Peyer's patch (tissue), 4 donors: ENCODE measurements around the gene AGBL5.
"Not testable (repeated sequence)": the region's sequence is repeated elsewhere in the genome, so short reads cannot be mapped to it uniquely, and the experiment has no call there.

Experiments
- CTCF ChIP-seq, 6 experiments: fragments of 450-650 bp in 4 of 6; fragments of 200-600 bp in 2 of 6; sonication (generic) in 1 of 6; IDR thresholded peaks; one replicate each; pipeline ENCODE4 v1.5.1; 2017 to 2019; ENCODE audit warnings: antibody characterized with exemption in 6 of 6, mild to moderate bottlenecking in 3 of 6, moderate library complexity in 1 of 6
- POLR2A ChIP-seq, 2 donors: fragments of 450-650 bp; IDR thresholded peaks; one replicate each; pipeline ENCODE4 v1.5.1; 2017; ENCODE audit warnings: antibody characterized with exemption in 2 of 2, mild to moderate bottlenecking in 2 of 2, moderate library complexity in 2 of 2

DNA sequence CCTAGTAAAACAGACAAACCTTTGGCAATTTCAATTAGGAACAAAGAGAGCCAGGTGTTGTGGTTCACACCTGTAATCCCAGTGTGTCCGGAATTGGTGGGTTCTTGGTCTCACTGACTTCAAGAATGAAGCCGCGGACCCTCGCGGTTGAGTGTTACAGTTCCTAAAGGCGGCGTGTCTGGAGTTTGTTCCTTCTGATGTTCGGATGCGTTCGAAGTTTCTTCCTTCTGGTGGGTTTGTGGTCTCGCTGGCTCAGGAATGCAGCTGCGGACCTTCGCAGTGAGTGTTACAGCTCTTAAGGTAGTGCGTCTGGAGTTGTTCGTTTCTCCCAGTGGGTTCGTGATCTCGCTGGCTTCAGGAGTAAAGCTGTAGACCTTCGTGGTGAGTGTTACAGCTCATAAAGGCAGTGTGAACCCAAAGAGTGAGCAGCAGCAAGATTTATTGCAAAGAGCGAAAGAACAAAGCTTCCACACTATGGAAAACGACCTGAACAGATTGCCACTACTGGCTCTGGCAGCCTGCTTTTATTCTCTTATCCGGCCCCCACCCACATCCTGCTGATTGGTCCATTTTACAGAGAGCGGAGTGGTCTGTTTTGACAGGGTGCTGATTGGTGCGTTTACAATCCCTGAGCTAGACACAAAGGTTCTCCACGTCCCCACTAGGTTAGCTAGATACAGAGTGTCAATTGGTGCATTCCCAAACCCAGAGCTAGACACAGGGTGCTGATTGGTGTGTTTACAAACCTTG, 59.3 kb downstream of the AGBL5 start:
- TF ChIP-seq CTCF, POLR2A (IDR thresholded peaks at IDR 0.05): not testable (repeated sequence)
